H9 (cell line): ENCODE measurements around the gene LYZL4. TPM values are rescaled to one million over a fixed set of nuclear protein-coding genes. Genes with fewer than 3 reads are reported as not detected.

Experiments used
- DNase-seq: peaks from one replicate; pipeline ENCODE4 v3.0.0-alpha.2; 2017
- H2AFZ ChIP-seq: one replicate; pipeline ENCODE4 v1.6.1; 2013; ENCODE audit warnings: mild to moderate bottlenecking, low read length, control low read depth, moderate library complexity
- H2AK5ac ChIP-seq: 2 replicates; pipeline ENCODE4 v1.6.1; 2013; ENCODE audit warnings: low read length, control low read depth, mixed read lengths; ENCODE audit not compliant: insufficient read length
- H2BK120ac ChIP-seq: one replicate; pipeline ENCODE4 v1.6.1; 2013; ENCODE audit warnings: low read depth, mild to moderate bottlenecking, low read length, control low read depth, inconsistent platforms; ENCODE audit not compliant: poor library complexity, severe bottlenecking
- H2BK12ac ChIP-seq: 2 replicates; pipeline ENCODE4 v1.6.1; 2013; ENCODE audit warnings: low read length, control low read depth, mixed read lengths, low read depth; ENCODE audit not compliant: insufficient read length
- H2BK15ac ChIP-seq: 2 replicates; pipeline ENCODE4 v1.6.1; 2013; ENCODE audit warnings: low read depth, low read length, control low read depth
- H2BK20ac ChIP-seq: one replicate; pipeline ENCODE4 v1.6.1; 2013; ENCODE audit warnings: low read depth, mild to moderate bottlenecking, low read length, control low read depth, inconsistent platforms; ENCODE audit not compliant: poor library complexity, severe bottlenecking
- H2BK5ac ChIP-seq: 2 replicates; pipeline ENCODE4 v1.6.1; 2013; ENCODE audit warnings: low read length, control low read depth, mixed read lengths; ENCODE audit not compliant: insufficient read length
- H3K14ac ChIP-seq: 2 replicates; pipeline ENCODE4 v1.6.1; 2013; ENCODE audit warnings: low read length, control low read depth; ENCODE audit not compliant: insufficient read depth
- H3K18ac ChIP-seq: 2 replicates; pipeline ENCODE4 v1.6.1; 2013; ENCODE audit warnings: low read depth, mild to moderate bottlenecking, mixed read lengths, low read length, control low read depth; ENCODE audit not compliant: insufficient read length
- H3K23ac ChIP-seq: 2 replicates; pipeline ENCODE4 v1.6.1; 2013; ENCODE audit warnings: low read length, control low read depth, mixed read lengths, low read depth; ENCODE audit not compliant: insufficient read length
- H3K23me2 ChIP-seq: 2 replicates; pipeline ENCODE4 v1.6.1; 2013; ENCODE audit warnings: low read depth, mild to moderate bottlenecking, mixed read lengths, low read length, control low read depth; ENCODE audit not compliant: insufficient read length, poor library complexity, severe bottlenecking
- H3K27ac ChIP-seq: 2 replicates; pipeline ENCODE4 v1.5.1; 2013; ENCODE audit warnings: low read length, control low read depth, mixed read lengths, low read depth; ENCODE audit not compliant: insufficient read length
- H3K27me3 ChIP-seq: 2 replicates; pipeline ENCODE4 v1.6.1; 2013; ENCODE audit warnings: low read length, control low read depth, inconsistent platforms; ENCODE audit not compliant: insufficient read depth
- H3K4ac ChIP-seq: 2 replicates; pipeline ENCODE4 v1.6.1; 2013; ENCODE audit warnings: low read depth, mild to moderate bottlenecking, control low read depth, inconsistent platforms, low read length, moderate library complexity
- H3K4me1 ChIP-seq: 2 replicates; pipeline ENCODE4 v1.6.1; 2013; ENCODE audit warnings: low read length, control low read depth, inconsistent platforms; ENCODE audit not compliant: insufficient read depth
- H3K4me2 ChIP-seq: 2 replicates; pipeline ENCODE4 v1.6.1; 2013; ENCODE audit warnings: low read length, control low read depth, mixed read lengths; ENCODE audit not compliant: insufficient read length, insufficient read depth
- H3K56ac ChIP-seq: 2 replicates; pipeline ENCODE4 v1.6.1; 2013; ENCODE audit warnings: low read depth, mild to moderate bottlenecking, mixed read lengths, low read length, control low read depth; ENCODE audit not compliant: insufficient read length
- H3K79me1 ChIP-seq: 2 replicates; pipeline ENCODE4 v1.6.1; 2013; ENCODE audit warnings: low read depth, mild to moderate bottlenecking, moderate library complexity, low read length, control low read depth, inconsistent platforms; ENCODE audit not compliant: insufficient read depth, poor library complexity, severe bottlenecking
- H3K79me2 ChIP-seq: 2 replicates; pipeline ENCODE4 v1.6.1; 2013; ENCODE audit warnings: low read length, control low read depth, inconsistent platforms; ENCODE audit not compliant: insufficient read depth
- H3K9ac ChIP-seq: 2 replicates; pipeline ENCODE4 v1.6.1; 2013; ENCODE audit warnings: low read length, control low read depth, mixed read lengths; ENCODE audit not compliant: insufficient read length; ENCODE audit errors: extremely low read depth
- H3K9me3 ChIP-seq: one replicate; pipeline ENCODE4 v1.6.1; 2013; ENCODE audit warnings: low read depth, low read length, inconsistent platforms; ENCODE audit not compliant: control insufficient read depth
- H3T11ph ChIP-seq: one replicate; pipeline ENCODE4 v1.6.1; 2013; ENCODE audit warnings: mild to moderate bottlenecking, low read length, control low read depth, inconsistent platforms
- H4K20me1 ChIP-seq: one replicate; pipeline ENCODE4 v1.6.1; 2013; ENCODE audit not compliant: control insufficient read depth, insufficient read length, insufficient read depth
- H4K5ac ChIP-seq: 2 replicates; pipeline ENCODE4 v1.6.1; 2013; ENCODE audit warnings: low read depth, mild to moderate bottlenecking, mixed read lengths, low read length, control low read depth; ENCODE audit not compliant: insufficient read length
- H4K8ac ChIP-seq: replicated peaks from 2 replicates; pipeline ENCODE4 v1.6.1; 2013; ENCODE audit warnings: low read length, control low read depth, mixed read lengths, low read depth; ENCODE audit not compliant: insufficient read length
- H4K91ac ChIP-seq: 2 replicates; pipeline ENCODE4 v1.6.1; 2013; ENCODE audit warnings: low read depth, mild to moderate bottlenecking, moderate library complexity, mixed read lengths, low read length, control low read depth; ENCODE audit not compliant: insufficient read length
- H3K27ac Mint-ChIP-seq, 3 experiments: 2 replicates in 2 of 3; 3 replicates in 1 of 3; pipeline ENCODE4 v1.8.0; 2020 to 2021; ENCODE audit warnings: mixed read lengths in 3 of 3, mild to moderate bottlenecking in 1 of 3, moderate library complexity in 1 of 3
- H3K27me3 Mint-ChIP-seq: 2 replicates; pipeline ENCODE4 v1.8.0; 2021; ENCODE audit warnings: low read depth, mild to moderate bottlenecking, moderate library complexity, mixed read lengths
- H3K36me3 Mint-ChIP-seq, 3 experiments: 2 replicates in 2 of 3; 3 replicates in 1 of 3; pipeline ENCODE4 v1.8.0; 2020 to 2021; ENCODE audit warnings: low read depth in 3 of 3, mixed read lengths in 3 of 3; ENCODE audit not compliant: insufficient read depth in 1 of 3
- H3K4me1 Mint-ChIP-seq, 2 experiments: 2 replicates each; pipeline ENCODE4 v1.8.0; 2020; ENCODE audit warnings: mixed read lengths in 2 of 2
- H3K4me3 Mint-ChIP-seq, 2 experiments: 2 replicates in 1 of 2; 3 replicates in 1 of 2; pipeline ENCODE4 v1.8.0; 2020 to 2021; ENCODE audit warnings: mild to moderate bottlenecking in 2 of 2, mixed read lengths in 2 of 2, moderate library complexity in 1 of 2
- H3K9me3 Mint-ChIP-seq, 2 experiments: 2 replicates in 1 of 2; 3 replicates in 1 of 2; pipeline ENCODE4 v1.8.0; 2020; ENCODE audit warnings: mild to moderate bottlenecking in 2 of 2, mixed read lengths in 2 of 2, moderate library complexity in 1 of 2
- CTCF ChIP-seq: fragments of 200-600 bp; sonication (generic); conservative IDR thresholded peaks from 3 replicates; pipeline ENCODE4 v1.8.0; 2021; ENCODE audit warnings: antibody characterized with exemption, mild to moderate bottlenecking
- WGBS: extraction: QIAGEN DNeasy Blood & Tissue Kit; methylation state at CpG from one replicate; pipeline ENCODE4 v1.1.7; 2013; ENCODE audit warnings: missing lambda C conversion rate, low lambda C conversion rate, mixed read lengths; ENCODE audit not compliant: insufficient read length; ENCODE audit errors: extremely low coverage; 5-methylcytosine and 5-hydroxymethylcytosine counted together
- total RNA-seq: library from RNA; stranded (reverse); gene quantifications from 2 replicates; pipeline ENCODE4 v1.2.1, GENCODE V29; 2021

The LYZL4 gene
- total RNA-seq, 1 experiment from 2014 or later = not detected

- no peak overlapping the region for H2AK5ac ChIP-seq
- no peaks in the 10 kb centered on the region for H3K79me1 ChIP-seq
- peak overlapping the region; percentile 81; the same call in 1 of the 2 replicates for H3K14ac ChIP-seq
- no peak overlapping the region; the same call in 1 of the 2 replicates for H3K4ac ChIP-seq
- peaks cover 14 to 17% of the 10 kb centered on the region in 2 experiments for H3K9me3 Mint-ChIP-seq
- H3K56ac ChIP-seq = no peak overlapping the region
- H2BK120ac ChIP-seq = no peak overlapping the region
- H2AFZ ChIP-seq = no peak overlapping the region
- peaks cover 3% of the 10 kb centered on the region; the same call in 1 of the 2 replicates for H3K27me3 Mint-ChIP-seq
- H3T11ph ChIP-seq = peak overlapping the region; percentile 78
- no peak overlapping the region for H3K23ac ChIP-seq
- TF ChIP-seq CTCF = no peak
- H3K9me3 ChIP-seq = no peaks in the 10 kb centered on the region
- H2BK15ac ChIP-seq = no peak overlapping the region
- no peak overlapping the region for H4K5ac ChIP-seq
- peak overlapping the region; percentile 95 for H3K18ac ChIP-seq
- H3K27ac Mint-ChIP-seq = peak overlapping the region in 2 of 3 experiments; percentile 35 to 95; a peak in 2 of 7 replicates
- H4K20me1 ChIP-seq = no peaks in the 10 kb centered on the region
- H3K27me3 ChIP-seq = no peaks in the 10 kb centered on the region
- no CpG with 5 or more reads among the region's 4 CpGs for WGBS
- H3K79me2 ChIP-seq = no peaks in the 10 kb centered on the region
- H2BK20ac ChIP-seq = no peak overlapping the region
- H4K8ac ChIP-seq = no peak overlapping the region
- no peak overlapping the region for H3K4me2 ChIP-seq
- no peak overlapping the region for H3K9ac ChIP-seq
- peaks cover 3 to 21% (median 13%) of the 10 kb centered on the region in 3 experiments; a peak in 6 of 7 replicates for H3K36me3 Mint-ChIP-seq
- no peaks in the 10 kb centered on the region for H3K23me2 ChIP-seq
- H3K27ac ChIP-seq = no peak overlapping the region
- H2BK12ac ChIP-seq = no peak overlapping the region
- H3K4me3 Mint-ChIP-seq = peak overlapping the region in 1 of 2 experiments; percentile 21; a peak in 1 of 5 replicates
- H3K4me1 ChIP-seq = peaks cover 8% of the 10 kb centered on the region; the same call in 1 of the 2 replicates
- peak; percentile 35 for DNase-seq
- no peak overlapping the region for H4K91ac ChIP-seq
- no peak overlapping the region for H2BK5ac ChIP-seq
- H3K4me1 Mint-ChIP-seq = peaks cover 25 to 38% of the 10 kb centered on the region in 2 experiments
These were observed 40.6 kb downstream of the LYZL4 start for GRCh38 chr3:42369832-42370231.
